SU-DHL-6 (cell line): Measurements from ENCODE around the gene SPATA6.

ENCODE experiments used
- EZH2phosphoT487 ChIP-seq: fragments of 200-600 bp; sonication (generic), shearing (Covaris generic); conservative IDR thresholded peaks from 2 replicates; pipeline ENCODE4 v1.6.1; 2018; ENCODE audit warnings: mild to moderate bottlenecking, antibody characterized with exemption, low read length, moderate library complexity, mixed read lengths
- TF ChIP-seq, protein P1 (sequence below): fragments of 200-600 bp; sonication (generic); IDR thresholded peaks from one replicate; pipeline ENCODE4 v1.5.1; 2017; ENCODE audit warnings: antibody characterized with exemption, mild to moderate bottlenecking, low read length, moderate library complexity; ENCODE audit not compliant: insufficient read depth, poor library complexity, severe bottlenecking

DNA sequence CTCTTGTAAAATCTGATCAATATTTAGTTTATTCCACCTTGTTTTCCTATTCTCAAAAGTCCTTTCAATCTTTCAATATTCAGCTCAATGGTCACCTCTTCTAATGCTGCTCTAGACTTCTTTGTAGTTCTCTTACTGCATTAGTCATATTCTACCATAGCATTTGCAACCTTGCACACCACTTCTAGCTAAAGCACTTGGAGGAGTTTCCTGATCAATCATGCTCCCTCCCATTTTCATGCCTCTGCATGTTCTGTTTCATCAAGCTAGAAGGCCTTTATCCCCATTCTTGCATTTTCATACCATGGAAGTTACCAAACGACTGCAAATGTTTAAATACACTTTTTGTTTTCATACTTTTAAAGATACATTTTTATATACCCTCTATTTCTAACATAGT lies 177.3 kb downstream of the SPATA6 start:
- no peak for TF ChIP-seq EZH2phosphoT487
- TF ChIP-seq, protein P1, sequence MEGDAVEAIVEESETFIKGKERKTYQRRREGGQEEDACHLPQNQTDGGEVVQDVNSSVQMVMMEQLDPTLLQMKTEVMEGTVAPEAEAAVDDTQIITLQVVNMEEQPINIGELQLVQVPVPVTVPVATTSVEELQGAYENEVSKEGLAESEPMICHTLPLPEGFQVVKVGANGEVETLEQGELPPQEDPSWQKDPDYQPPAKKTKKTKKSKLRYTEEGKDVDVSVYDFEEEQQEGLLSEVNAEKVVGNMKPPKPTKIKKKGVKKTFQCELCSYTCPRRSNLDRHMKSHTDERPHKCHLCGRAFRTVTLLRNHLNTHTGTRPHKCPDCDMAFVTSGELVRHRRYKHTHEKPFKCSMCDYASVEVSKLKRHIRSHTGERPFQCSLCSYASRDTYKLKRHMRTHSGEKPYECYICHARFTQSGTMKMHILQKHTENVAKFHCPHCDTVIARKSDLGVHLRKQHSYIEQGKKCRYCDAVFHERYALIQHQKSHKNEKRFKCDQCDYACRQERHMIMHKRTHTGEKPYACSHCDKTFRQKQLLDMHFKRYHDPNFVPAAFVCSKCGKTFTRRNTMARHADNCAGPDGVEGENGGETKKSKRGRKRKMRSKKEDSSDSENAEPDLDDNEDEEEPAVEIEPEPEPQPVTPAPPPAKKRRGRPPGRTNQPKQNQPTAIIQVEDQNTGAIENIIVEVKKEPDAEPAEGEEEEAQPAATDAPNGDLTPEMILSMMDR: no peak
